HG03196 (cell line): ENCODE measurements around the gene APOB.

ENCODE experiments used
- ATAC-seq: cut with Tn5 transposase; IDR thresholded peaks from one replicate; pipeline ENCODE4 v1.9.1; 2021; ENCODE audit not compliant: unreplicated experiment

The APOB gene

GRCh38 chr2:20986024-20986939 lies 57.6 kb downstream of the APOB start:
- no peak for ATAC-seq

GRCh38 chr2:20985062-20985461 lies 58.8 kb downstream of the APOB start:
- no peak for ATAC-seq

DNA sequence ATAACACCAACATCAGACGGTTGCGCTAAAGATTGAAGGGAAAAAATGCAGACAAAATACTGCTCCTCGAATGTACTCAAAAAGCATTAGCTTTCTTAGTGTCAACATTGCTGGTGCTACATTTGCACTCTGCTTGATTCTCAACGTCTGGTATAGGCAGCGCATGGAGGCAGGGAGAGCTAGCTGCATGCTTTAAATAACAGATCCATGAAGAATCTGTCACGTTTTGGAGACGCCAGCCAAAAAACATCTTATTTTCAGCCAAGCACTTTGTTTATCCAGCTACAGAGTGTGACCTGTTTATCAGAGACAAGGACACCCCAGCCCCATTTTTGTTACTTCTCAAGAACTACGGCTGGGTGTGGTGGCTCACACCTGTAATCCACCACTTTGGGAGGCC lies 59.5 kb downstream of the APOB start:
- ATAC-seq, result no peak

- ATAC-seq, result no peak
Measured at GRCh38 chr2:20983844-20984243, 60.0 kb downstream of the APOB start.

- ATAC-seq, result no peak
Measured at GRCh38 chr2:20982861-20983260, 61.0 kb downstream of the APOB start.

- no peak for ATAC-seq
Measured at GRCh38 chr2:20977520-20978180, 66.2 kb downstream of the APOB start.

DNA sequence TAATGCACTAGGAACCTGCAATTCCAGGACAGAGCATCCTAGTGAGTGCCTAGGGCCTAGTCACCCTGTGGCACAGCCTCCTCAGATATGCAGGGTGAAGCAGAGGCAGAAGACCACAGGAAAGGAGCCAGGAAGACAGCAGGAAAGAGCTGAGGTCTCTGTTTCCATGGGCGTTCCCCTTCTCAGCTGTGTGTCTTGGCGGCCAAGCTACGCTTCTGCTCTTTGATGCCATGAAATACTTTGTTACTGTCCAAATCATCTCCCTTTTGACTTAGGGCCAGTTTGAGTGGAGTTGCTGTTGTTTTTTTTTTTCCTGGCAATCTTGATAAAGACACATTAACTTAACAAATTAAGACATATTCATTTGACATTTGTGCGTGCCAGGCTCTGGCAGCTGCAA lies 67.3 kb downstream of the APOB start:
- ATAC-seq, result no peak

- ATAC-seq, result no peak
Measured at GRCh38 chr2:20972792-20973565, 70.9 kb downstream of the APOB start.

DNA sequence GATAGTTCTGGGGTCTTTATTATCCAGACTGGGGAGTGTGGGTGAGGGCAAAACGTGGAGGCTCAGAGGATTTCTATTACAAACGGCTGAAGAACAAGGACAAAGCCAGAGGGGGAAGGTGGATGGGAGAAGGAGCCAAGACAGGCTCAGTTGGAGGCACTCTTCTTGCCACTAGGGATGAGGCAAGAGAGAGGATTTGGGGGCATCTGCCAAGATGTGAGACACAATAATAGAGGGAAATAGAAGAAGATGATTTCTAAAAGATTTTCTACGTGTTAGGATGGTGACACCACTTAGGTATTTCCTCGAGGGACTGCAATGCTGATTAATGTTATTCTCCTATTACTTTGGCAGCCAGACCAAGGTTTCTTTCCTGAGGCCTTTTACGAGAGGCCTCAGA lies 71.8 kb downstream of the APOB start:
- ATAC-seq, result no peak

- ATAC-seq, result no peak
Measured at GRCh38 chr2:20970068-20970467, 73.8 kb downstream of the APOB start.

- ATAC-seq, result no peak
Measured at GRCh38 chr2:20966061-20966595, 77.7 kb downstream of the APOB start.

- ATAC-seq, result no peak
Measured at GRCh38 chr2:20965221-20965620, 78.7 kb downstream of the APOB start.

DNA sequence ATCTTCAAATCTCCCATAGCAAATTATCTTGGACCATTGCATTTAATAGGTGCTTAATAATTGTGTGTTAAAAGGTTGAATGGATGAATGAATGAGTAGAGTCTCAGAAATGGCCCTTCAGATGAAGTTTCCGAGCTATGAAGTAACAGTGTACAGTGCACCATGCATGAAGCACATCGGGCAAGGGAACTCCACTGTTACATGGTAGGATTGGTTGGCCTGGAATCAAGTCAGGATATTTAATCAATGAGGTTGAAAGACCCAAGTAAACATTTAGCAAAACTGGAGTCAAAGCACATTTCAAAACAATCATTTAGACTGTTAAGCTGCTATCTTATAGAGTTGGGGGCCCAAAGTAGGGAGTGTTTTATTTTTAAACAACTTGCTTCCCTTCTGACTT lies 80.0 kb downstream of the APOB start:
- no peak for ATAC-seq

GRCh38 chr2:20962939-20963557 lies 80.8 kb downstream of the APOB start:
- ATAC-seq, result peak; percentile 58

DNA sequence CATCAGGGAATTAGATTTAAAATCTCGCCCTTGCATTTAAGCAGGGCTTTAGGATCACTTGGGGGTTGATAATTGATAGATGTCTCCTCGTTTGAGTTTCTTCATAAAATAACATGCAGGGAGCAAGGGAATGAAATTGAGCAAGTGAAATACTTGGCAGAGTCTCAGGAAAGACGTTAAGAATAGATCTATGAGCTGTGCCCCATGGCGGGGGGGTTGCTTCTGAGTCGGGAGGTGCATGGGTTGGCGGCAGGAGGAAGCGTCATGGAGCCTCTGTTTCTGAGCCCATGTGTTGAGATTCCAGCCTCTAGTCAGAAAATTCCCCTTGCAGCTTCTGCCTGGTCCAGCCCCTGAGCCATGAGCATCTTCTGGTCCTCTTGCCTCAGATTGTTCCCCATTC lies 82.0 kb downstream of the APOB start:
- ATAC-seq, result no peak

- no peak for ATAC-seq
Measured at GRCh38 chr2:20960003-20960402, 83.9 kb downstream of the APOB start.

DNA sequence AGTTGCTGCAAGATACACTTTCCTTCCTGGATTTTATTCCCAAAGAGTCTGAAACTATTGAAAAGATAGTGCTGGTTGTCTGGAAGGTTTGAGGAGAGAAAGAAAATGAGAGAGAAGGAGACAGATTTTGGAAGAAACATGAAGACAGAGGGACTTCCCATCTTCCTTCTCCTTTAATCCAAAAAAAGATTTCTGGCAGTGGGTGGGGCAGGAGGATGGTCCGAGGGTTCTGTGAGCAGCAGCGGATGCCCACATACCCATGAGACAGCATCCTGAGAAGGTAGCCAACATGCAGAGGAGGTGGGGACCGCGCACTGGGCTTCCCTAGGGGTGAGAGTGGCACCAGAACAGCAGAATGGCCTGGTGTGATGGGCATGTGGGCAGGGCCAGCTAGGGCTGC lies 84.6 kb downstream of the APOB start:
- no peak for ATAC-seq

- no peak for ATAC-seq
Measured at GRCh38 chr2:20957788-20958525, 85.9 kb downstream of the APOB start.

DNA sequence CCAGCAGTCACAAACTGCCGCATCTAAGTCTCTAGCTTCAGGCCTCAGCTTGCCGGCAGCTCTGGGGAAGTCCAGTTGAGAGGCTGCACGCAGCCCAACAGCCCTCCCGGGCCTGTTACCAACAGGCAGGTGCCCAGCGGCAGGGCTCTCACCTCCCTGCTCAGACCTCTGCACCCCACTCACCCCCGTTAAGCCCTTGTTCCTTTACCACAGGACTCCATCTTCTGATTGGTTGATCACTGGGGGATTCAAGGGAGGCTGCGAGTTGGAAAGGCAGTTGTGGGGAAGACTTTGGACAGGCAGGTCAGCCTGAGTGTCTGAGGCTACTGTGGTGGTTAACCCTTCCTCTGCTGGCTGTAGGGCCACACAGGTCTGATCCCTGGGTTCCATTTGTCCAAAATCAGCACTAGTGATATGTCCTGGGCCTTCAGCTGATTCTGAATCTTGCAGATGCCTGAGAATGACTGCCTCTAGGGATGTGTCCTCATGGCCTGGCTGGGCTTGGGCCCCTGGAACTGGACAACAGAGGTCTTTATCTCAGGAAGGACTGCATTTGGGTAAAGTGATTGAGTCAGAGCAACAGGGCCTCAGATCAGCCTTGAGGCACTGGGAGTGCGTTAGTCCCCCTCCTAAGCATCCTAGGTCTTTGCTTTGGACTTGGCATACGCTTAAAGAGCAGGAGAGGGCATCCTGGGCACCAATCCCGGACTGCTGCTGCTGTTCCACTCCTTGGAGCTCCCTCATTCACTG lies 88.4 kb downstream of the APOB start:
- no peak for ATAC-seq
